ENCODE data around the gene ATAD3B. TPM values are rescaled to one million over a fixed set of nuclear protein-coding genes. Genes with fewer than 3 reads are reported as not detected.

The ATAD3B gene
- total and polyA plus RNA-seq, 10 of the 15 experiments (the other 5 are each of a cell fraction or from before 2014, with no cell fraction given) = 0.03 to 38.8 (median 23.8) TPM

DNA sequence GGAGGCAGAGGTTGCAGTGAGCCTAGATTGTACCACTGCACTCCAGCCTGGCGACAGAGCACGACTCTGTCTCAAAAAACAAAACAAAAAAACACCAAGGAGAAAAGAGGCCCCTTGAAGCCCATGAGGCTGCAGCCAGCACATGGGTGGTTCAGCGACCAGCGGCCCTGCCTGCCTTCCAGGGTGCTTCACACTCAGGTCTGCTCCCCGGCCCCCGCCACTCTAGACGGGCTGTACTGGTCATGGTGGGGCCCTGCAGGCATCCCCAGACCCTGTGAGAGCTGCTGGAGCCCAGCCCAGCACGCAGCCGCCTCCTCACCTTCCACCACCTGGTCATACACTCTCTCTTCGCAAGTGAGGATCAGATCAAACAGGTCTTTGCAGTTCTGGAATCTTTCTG lies 73.0 kb downstream of the ATAD3B start:
- intact Hi-C loops (cut with micrococcal nuclease; ENCODE audit: unreplicated experiment) (no loop called here), in situ Hi-C loops (cut with MboI) (no loop called here)
- no peaks in the 10 kb centered on the region; a peak in 2 of 4 replicates for H3K36me3 ChIP-seq (ENCODE audit: control insufficient read depth in 2 of 2, insufficient read depth in 2 of 2, low read length in 1 of 2)
- no peaks in the 10 kb centered on the region for H3K27me3 ChIP-seq (replicated peaks in 1 of 2; ENCODE audit: control insufficient read depth in 2 of 2, insufficient read depth in 2 of 2, low read length in 1 of 2)
- RAD21 ChIA-PET (ENCODE audit: unreplicated experiment) = no interaction called here
- BruUV-seq (replicated peaks) = no TSS peak
- ATAC-seq (no peak), DNase-seq (ENCODE audit: low read depth, low spot score) (no peak), FAIRE-seq (no peak)
- no peaks in the 10 kb centered on the region for H4K20me1 ChIP-seq (ENCODE audit: control insufficient read depth, insufficient read depth)
- CTCF ChIA-PET = no interaction called here
- no peak overlapping the region for H3K4me3 ChIP-seq
- H3K9ac ChIP-seq (ENCODE audit: control insufficient read depth, insufficient read depth, low read length) = no peak overlapping the region
- H3K9me3 ChIP-seq (replicated peaks; ENCODE audit: control insufficient read depth, insufficient read depth, low read length) = no peaks in the 10 kb centered on the region
- TF ChIP-seq LARP7 (IDR thresholded peaks at IDR 0.05) = no peak
- TF ChIP-seq GABPA (IDR thresholded peaks at IDR 0.05; ENCODE audit: low read depth) = no peak
- no peak for TF ChIP-seq ZNF207 (IDR thresholded peaks at IDR 0.05; ENCODE audit: borderline replicate concordance)
- no peak for TF ChIP-seq PAX5 (IDR thresholded peaks at IDR 0.05; ENCODE audit: borderline replicate concordance, low read depth, low read length)
- TF ChIP-seq SP1 (IDR thresholded peaks at IDR 0.05; ENCODE audit: low read depth, low read length) = no peak
- TF ChIP-seq ZNF384 (IDR thresholded peaks at IDR 0.05; ENCODE audit: borderline replicate concordance, low read depth, low read length) = no peak
- 89% methylated on average over 10 of the region's 10 CpGs for WGBS (ENCODE audit: insufficient coverage, insufficient replicate concordance, low lambda C conversion rate, missing lambda C conversion rate)
- POLR2A ChIA-PET = no interaction called here
- no peaks in the 10 kb centered on the region for H3K4me1 ChIP-seq (ENCODE audit: control insufficient read depth, insufficient read depth, low read length)
- H3K79me2 ChIP-seq (ENCODE audit: control insufficient read depth, insufficient read depth, low read length) = no peaks in the 10 kb centered on the region
- no peak overlapping the region for H3K27ac ChIP-seq (ENCODE audit: control insufficient read depth, insufficient read depth)
- SMC1A ChIA-PET (ENCODE audit: uncharacterized antibody, unreplicated experiment) = no interaction called here
- no peak overlapping the region for H2AFZ ChIP-seq (ENCODE audit: control insufficient read depth, low read depth, low read length)
- H3K4me2 ChIP-seq (ENCODE audit: control insufficient read depth, insufficient read depth) = no peak overlapping the region

Other genes with a start within 250 kb of the ATAD3B start
Only the 7 nearest of the 26 such genes appear.
- gene CCNL2, start 72.4 kb upstream of the ATAD3B start, total RNA-seq (2014; rRNA removed) = 102 and 106 TPM in 2 replicates
- gene CCNL2, start 72.4 kb upstream of the ATAD3B start, total RNA-seq (2014; rRNA removed; fragmentation: Illumina TruSeq; extraction: Trizol) = 42.5 and 43.2 TPM in 2 replicates
- 83.8 and 101 TPM in 2 replicates for gene CCNL2, start 72.4 kb upstream of the ATAD3B start, total RNA-seq (2021)
- gene CCNL2, start 72.4 kb upstream of the ATAD3B start, polyA plus RNA-seq (2011; rRNA removed) = 112 and 115 TPM in 2 replicates
- gene CCNL2, start 72.4 kb upstream of the ATAD3B start, polyA plus RNA-seq (2014; fragmentation: Illumina TruSeq; extraction: Trizol) = 33.7 and 54.3 TPM in 2 replicates
- 1 to 10 TPM; 2.1 to 5.5 TPM for gene CCNL2, start 72.4 kb upstream of the ATAD3B start, polyA plus RNA-seq (2014; fragmentation: Nextera tagmentation; extraction: Ambion mirVana)
- gene CCNL2, start 72.4 kb upstream of the ATAD3B start, polyA plus RNA-seq (2014; rRNA removed) = 143 and 153 TPM in 2 replicates
- 100 to 1,000 TPM; 100 to 102 TPM for gene CCNL2, start 72.4 kb upstream of the ATAD3B start, polyA plus RNA-seq (2016; fragmentation: Nextera tagmentation; extraction: Ambion mirVana)
- 205 and 223 TPM in 2 replicates for gene MRPL20, start 64.5 kb upstream of the ATAD3B start, total RNA-seq (2014; rRNA removed)
- gene MRPL20, start 64.5 kb upstream of the ATAD3B start, total RNA-seq (2014; rRNA removed; fragmentation: Illumina TruSeq; extraction: Trizol) = 132 and 153 TPM in 2 replicates
- 141 and 149 TPM in 2 replicates for gene MRPL20, start 64.5 kb upstream of the ATAD3B start, total RNA-seq (2021)
- gene MRPL20, start 64.5 kb upstream of the ATAD3B start, polyA plus RNA-seq (2011; rRNA removed) = 143 and 146 TPM in 2 replicates
- gene MRPL20, start 64.5 kb upstream of the ATAD3B start, polyA plus RNA-seq (2014; fragmentation: Illumina TruSeq; extraction: Trizol) = 115 and 129 TPM in 2 replicates
- 100 to 1,000 TPM; 519 to 525 TPM for gene MRPL20, start 64.5 kb upstream of the ATAD3B start, polyA plus RNA-seq (2014; fragmentation: Nextera tagmentation; extraction: Ambion mirVana)
- 287 and 301 TPM in 2 replicates for gene MRPL20, start 64.5 kb upstream of the ATAD3B start, polyA plus RNA-seq (2014; rRNA removed)
- 100 to 1,000 TPM; 366 to 375 TPM for gene MRPL20, start 64.5 kb upstream of the ATAD3B start, polyA plus RNA-seq (2016; fragmentation: Nextera tagmentation; extraction: Ambion mirVana)
- 0.17 and 0.33 TPM in 2 replicates for gene ANKRD65, start 50.5 kb upstream of the ATAD3B start, total RNA-seq (2014; rRNA removed)
- 0.18 and 0.45 TPM in 2 replicates for gene ANKRD65, start 50.5 kb upstream of the ATAD3B start, total RNA-seq (2014; rRNA removed; fragmentation: Illumina TruSeq; extraction: Trizol)
- gene ANKRD65, start 50.5 kb upstream of the ATAD3B start, total RNA-seq (2021) = 0.96 and 1.2 TPM in 2 replicates
- 0.12 and 0.24 TPM in 2 replicates for gene ANKRD65, start 50.5 kb upstream of the ATAD3B start, polyA plus RNA-seq (2011; rRNA removed)
- gene ANKRD65, start 50.5 kb upstream of the ATAD3B start, polyA plus RNA-seq (2014; fragmentation: Illumina TruSeq; extraction: Trizol) = 0.14 and 0.29 TPM in 2 replicates
- under 1 TPM; 0.05 to 0.15 TPM for gene ANKRD65, start 50.5 kb upstream of the ATAD3B start, polyA plus RNA-seq (2014; fragmentation: Nextera tagmentation; extraction: Ambion mirVana)
- 0.86 and 0.94 TPM in 2 replicates for gene ANKRD65, start 50.5 kb upstream of the ATAD3B start, polyA plus RNA-seq (2014; rRNA removed)
- gene ANKRD65, start 50.5 kb upstream of the ATAD3B start, polyA plus RNA-seq (2016; fragmentation: Nextera tagmentation; extraction: Ambion mirVana) = 1 to 10 TPM; 1.8 to 2.8 TPM
- 0.40 and 0.71 TPM in 2 replicates for gene VWA1, start 36.1 kb upstream of the ATAD3B start, total RNA-seq (2014; rRNA removed)
- gene VWA1, start 36.1 kb upstream of the ATAD3B start, total RNA-seq (2014; rRNA removed; fragmentation: Illumina TruSeq; extraction: Trizol) = 0.13 and 0.14 TPM in 2 replicates
- gene VWA1, start 36.1 kb upstream of the ATAD3B start, total RNA-seq (2021) = 1.7 and 1.8 TPM in 2 replicates
- 0.45 and 1.1 TPM in 2 replicates for gene VWA1, start 36.1 kb upstream of the ATAD3B start, polyA plus RNA-seq (2011; rRNA removed)
- gene VWA1, start 36.1 kb upstream of the ATAD3B start, polyA plus RNA-seq (2014; fragmentation: Illumina TruSeq; extraction: Trizol) = 0.03 TPM in 1 of 2 replicates, not detected in the other
- under 1 TPM in 1 of 2 experiments, not detected in 1; 0.02 TPM for gene VWA1, start 36.1 kb upstream of the ATAD3B start, polyA plus RNA-seq (2014; fragmentation: Nextera tagmentation; extraction: Ambion mirVana)
- gene VWA1, start 36.1 kb upstream of the ATAD3B start, polyA plus RNA-seq (2014; rRNA removed) = 0.40 and 0.56 TPM in 2 replicates
- gene VWA1, start 36.1 kb upstream of the ATAD3B start, polyA plus RNA-seq (2016; fragmentation: Nextera tagmentation; extraction: Ambion mirVana) = under 1 TPM in 1 of 2 experiments, not detected in 1; 0.24 TPM
- gene ATAD3C, start 22.1 kb upstream of the ATAD3B start, total RNA-seq (2014; rRNA removed) = 0.06 and 0.44 TPM in 2 replicates
- gene ATAD3C, start 22.1 kb upstream of the ATAD3B start, total RNA-seq (2014; rRNA removed; fragmentation: Illumina TruSeq; extraction: Trizol) = 0.41 and 0.63 TPM in 2 replicates
- gene ATAD3C, start 22.1 kb upstream of the ATAD3B start, total RNA-seq (2021) = 1.1 and 1.6 TPM in 2 replicates
- gene ATAD3C, start 22.1 kb upstream of the ATAD3B start, polyA plus RNA-seq (2011; rRNA removed) = 2.2 and 3.1 TPM in 2 replicates
- 0.22 and 0.32 TPM in 2 replicates for gene ATAD3C, start 22.1 kb upstream of the ATAD3B start, polyA plus RNA-seq (2014; fragmentation: Illumina TruSeq; extraction: Trizol)
- under 1 TPM; 0.03 to 0.13 TPM for gene ATAD3C, start 22.1 kb upstream of the ATAD3B start, polyA plus RNA-seq (2014; fragmentation: Nextera tagmentation; extraction: Ambion mirVana)
- gene ATAD3C, start 22.1 kb upstream of the ATAD3B start, polyA plus RNA-seq (2014; rRNA removed) = 1.1 and 2.1 TPM in 2 replicates
- 1 to 10 TPM; 2.1 to 2.9 TPM for gene ATAD3C, start 22.1 kb upstream of the ATAD3B start, polyA plus RNA-seq (2016; fragmentation: Nextera tagmentation; extraction: Ambion mirVana)
- gene ATAD3A, start 40.4 kb downstream of the ATAD3B start, total RNA-seq (2014; rRNA removed) = 56.1 and 58.6 TPM in 2 replicates
- gene ATAD3A, start 40.4 kb downstream of the ATAD3B start, total RNA-seq (2014; rRNA removed; fragmentation: Illumina TruSeq; extraction: Trizol) = 16.9 and 24.6 TPM in 2 replicates
- 66.8 and 76.4 TPM in 2 replicates for gene ATAD3A, start 40.4 kb downstream of the ATAD3B start, total RNA-seq (2021)
- 6.6 and 16.2 TPM in 2 replicates for gene ATAD3A, start 40.4 kb downstream of the ATAD3B start, polyA plus RNA-seq (2011; rRNA removed)
- gene ATAD3A, start 40.4 kb downstream of the ATAD3B start, polyA plus RNA-seq (2014; fragmentation: Illumina TruSeq; extraction: Trizol) = 0.95 and 9.0 TPM in 2 replicates
- gene ATAD3A, start 40.4 kb downstream of the ATAD3B start, polyA plus RNA-seq (2014; fragmentation: Nextera tagmentation; extraction: Ambion mirVana) = 1 to 10 TPM in 1 of 2 experiments, under 1 TPM in 1; 0.05 to 1.3 TPM
- gene ATAD3A, start 40.4 kb downstream of the ATAD3B start, polyA plus RNA-seq (2014; rRNA removed) = 53.3 and 69.0 TPM in 2 replicates
- 10 to 100 TPM; 84.4 to 93.5 TPM for gene ATAD3A, start 40.4 kb downstream of the ATAD3B start, polyA plus RNA-seq (2016; fragmentation: Nextera tagmentation; extraction: Ambion mirVana)
- gene TMEM240, start 68.9 kb downstream of the ATAD3B start, total RNA-seq (2014; rRNA removed) = 0.17 TPM in 1 of 2 replicates, not detected in the other
- gene TMEM240, start 68.9 kb downstream of the ATAD3B start, total RNA-seq (2014; rRNA removed; fragmentation: Illumina TruSeq; extraction: Trizol) = not detected in 2 replicates
- 0.49 TPM in 1 of 2 replicates, not detected in the other for gene TMEM240, start 68.9 kb downstream of the ATAD3B start, total RNA-seq (2021)
- not detected in 2 replicates for gene TMEM240, start 68.9 kb downstream of the ATAD3B start, polyA plus RNA-seq (2011; rRNA removed)
- not detected in 2 replicates for gene TMEM240, start 68.9 kb downstream of the ATAD3B start, polyA plus RNA-seq (2014; fragmentation: Illumina TruSeq; extraction: Trizol)
- gene TMEM240, start 68.9 kb downstream of the ATAD3B start, polyA plus RNA-seq (2014; fragmentation: Nextera tagmentation; extraction: Ambion mirVana) = not detected
- gene TMEM240, start 68.9 kb downstream of the ATAD3B start, polyA plus RNA-seq (2014; rRNA removed) = 0.32 TPM in 1 of 2 replicates, not detected in the other
- gene TMEM240, start 68.9 kb downstream of the ATAD3B start, polyA plus RNA-seq (2016; fragmentation: Nextera tagmentation; extraction: Ambion mirVana) = not detected